HepG2 (cell line): ENCODE data around the gene TVP23A. TPM values are rescaled to one million over a fixed set of nuclear protein-coding genes. Genes with fewer than 3 reads are reported as not detected.
A peak's percentile ranks its signal among the peaks of the same experiment; 100 is the strongest.

ENCODE experiments used
- AKAP8 ChIP-seq: sonication (generic); formaldehyde crosslinking; IDR thresholded peaks from 2 replicates; pipeline ENCODE4 v1.5.1; 2020; ENCODE audit warnings: mild to moderate bottlenecking, missing genetic modification reagents
- BCL6 ChIP-seq: IDR thresholded peaks from 2 replicates; pipeline ENCODE4 v1.6.1; 2016; ENCODE audit warnings: missing genetic modification reagents, missing compliant biosample characterization
- DR1 ChIP-seq: sonication (generic); formaldehyde crosslinking; IDR thresholded peaks from 2 replicates; pipeline ENCODE4 v1.8.0; 2021; ENCODE audit warnings: mild to moderate bottlenecking, missing genetic modification reagents, inconsistent platforms
- KLF9 ChIP-seq: IDR thresholded peaks from 2 replicates; pipeline ENCODE4 v1.6.1; 2016; ENCODE audit warnings: low read depth
- MTF1 ChIP-seq: sonication (generic); formaldehyde crosslinking; IDR thresholded peaks from 2 replicates; pipeline ENCODE4 v1.5.0; 2020; ENCODE audit warnings: missing genetic modification reagents
- NR1H2 ChIP-seq: sonication (generic); formaldehyde crosslinking; IDR thresholded peaks from 2 replicates; pipeline ENCODE4 v1.8.1; 2022; ENCODE audit warnings: low read depth, missing genetic modification reagents, borderline replicate concordance
- RARG ChIP-seq: sonication (generic); formaldehyde crosslinking; IDR thresholded peaks from 2 replicates; pipeline ENCODE4 v1.4.0; 2020; ENCODE audit warnings: low read depth, mild to moderate bottlenecking, missing genetic modification reagents
- SATB2 ChIP-seq: sonication (generic); formaldehyde crosslinking; IDR thresholded peaks from 2 replicates; pipeline ENCODE4 v1.5.0; 2020; ENCODE audit warnings: missing genetic modification reagents
- SNRNP70 ChIP-seq: fragments of 200-400 bp; formaldehyde crosslinking; IDR thresholded peaks from 2 replicates; pipeline ENCODE4 v1.6.1; 2017; ENCODE audit warnings: mild to moderate bottlenecking, low read depth, low read length, moderate library complexity
- ZNF12 ChIP-seq: sonication (generic); formaldehyde crosslinking; IDR thresholded peaks from 2 replicates; pipeline ENCODE4 v1.5.0; 2020; ENCODE audit warnings: missing genetic modification reagents
- ZNF253 ChIP-seq: sonication (generic); formaldehyde crosslinking; IDR thresholded peaks from 2 replicates; pipeline ENCODE4 v1.8.0; 2022; ENCODE audit warnings: mild to moderate bottlenecking, missing genetic modification reagents, borderline replicate concordance
- ZNF354B ChIP-seq: sonication (generic); formaldehyde crosslinking; IDR thresholded peaks from 2 replicates; pipeline ENCODE4 v1.8.0; 2022; ENCODE audit warnings: mild to moderate bottlenecking, missing genetic modification reagents
- ZZZ3 ChIP-seq: sonication (generic); formaldehyde crosslinking; IDR thresholded peaks from 2 replicates; pipeline ENCODE4 v1.4.0; 2020; ENCODE audit warnings: missing genetic modification reagents, mild to moderate bottlenecking, borderline replicate concordance
- polyA plus RNA-seq, 8 experiments: library from polyadenylated mRNA; depleted of rRNA in 3 of 8; stranded (reverse) in 7 of 8; unstranded in 1 of 8; fragments of >200 nt; fragmentation: Illumina TruSeq in 4 of 8; extraction: Trizol in 4 of 8; gene quantifications; 2 replicates each; pipeline versions ENCODE4 v1.2.1 to v1.2.3, GENCODE V29; 2011 to 2016; ENCODE audit warnings: low read depth in 4 of 8, missing spikeins in 1 of 8, mixed read lengths in 1 of 8; ENCODE audit not compliant: insufficient read depth in 1 of 8
- total RNA-seq, 5 experiments: library from RNA; depleted of rRNA; stranded (reverse); fragments of >200 nt; fragmentation: Illumina TruSeq; extraction: Trizol; gene quantifications; 2 replicates each; pipeline ENCODE4 v1.2.3, GENCODE V29; 2016; ENCODE audit warnings: low read depth in 1 of 5
- TF ChIP-seq, protein P1 (sequence below): sonication (generic); formaldehyde crosslinking; IDR thresholded peaks from 2 replicates; pipeline ENCODE4 v1.5.1; 2020; ENCODE audit warnings: missing genetic modification reagents, mild to moderate bottlenecking, borderline replicate concordance
- TF ChIP-seq, protein P2 (sequence below): sonication (generic); formaldehyde crosslinking; IDR thresholded peaks from 2 replicates; pipeline ENCODE4 v1.5.0; 2020; ENCODE audit warnings: mild to moderate bottlenecking, missing genetic modification reagents, borderline replicate concordance
- TF ChIP-seq, protein P3 (sequence below): sonication (generic); formaldehyde crosslinking; IDR thresholded peaks from 2 replicates; pipeline ENCODE4 v1.4.0; 2020; ENCODE audit warnings: missing genetic modification reagents
- TF ChIP-seq, protein P4 (sequence below): sonication (generic); formaldehyde crosslinking; IDR thresholded peaks from 2 replicates; pipeline ENCODE4 v1.5.1; 2020; ENCODE audit warnings: missing genetic modification reagents, mild to moderate bottlenecking, borderline replicate concordance
- TF ChIP-seq, protein P5 (sequence below): sonication (generic); formaldehyde crosslinking; conservative IDR thresholded peaks from 2 replicates; pipeline ENCODE4 v1.8.1; 2023; ENCODE audit warnings: missing genetic modification reagents

Gene TVP23A
- total and polyA plus RNA-seq, 2 of the 13 experiments (the other 11 are each of a cell fraction or from before 2014, with no cell fraction given), result not detected

DNA sequence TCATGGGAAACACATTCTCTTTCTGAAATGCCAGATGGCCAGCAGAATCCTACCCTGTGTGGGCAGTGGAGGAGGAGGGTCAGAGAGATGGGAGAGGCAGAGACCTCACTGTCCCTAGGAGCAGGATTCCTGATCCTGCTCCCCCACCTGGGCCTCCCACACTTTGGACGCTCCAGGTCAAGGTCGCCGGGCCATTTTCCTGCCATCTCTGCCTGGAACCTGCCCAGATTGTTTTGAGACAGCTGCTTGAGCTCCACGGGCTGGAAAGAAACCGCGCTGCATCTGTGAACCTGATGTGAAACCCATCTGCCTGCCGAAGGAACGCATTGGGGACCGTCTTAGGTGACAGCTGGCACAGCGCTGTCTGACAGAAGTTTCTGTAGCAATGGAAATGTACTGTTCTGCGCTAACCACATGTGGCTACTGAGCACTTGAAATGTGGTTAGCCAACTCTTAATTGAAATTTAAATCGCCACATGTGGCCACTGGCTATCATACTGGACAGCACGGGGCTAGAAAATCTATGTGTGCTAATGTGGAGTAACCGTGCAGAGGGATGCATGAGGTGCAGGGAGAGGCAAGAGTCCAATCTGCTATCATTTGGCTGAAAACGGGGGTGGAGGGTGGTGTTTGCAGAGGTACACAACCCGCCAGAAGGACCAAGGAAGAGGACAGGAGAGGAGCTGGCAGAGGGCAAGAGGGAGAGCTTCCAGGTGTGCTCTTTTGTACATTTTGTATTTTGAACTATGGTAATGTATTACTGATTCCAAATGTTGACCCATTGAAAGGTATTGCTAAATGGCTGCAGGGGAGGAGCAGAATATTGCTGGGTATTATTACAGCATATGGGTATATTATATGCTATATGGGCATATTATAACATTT lies 90.3 kb downstream of the TVP23A start (continued):
- TF ChIP-seq, protein P1, sequence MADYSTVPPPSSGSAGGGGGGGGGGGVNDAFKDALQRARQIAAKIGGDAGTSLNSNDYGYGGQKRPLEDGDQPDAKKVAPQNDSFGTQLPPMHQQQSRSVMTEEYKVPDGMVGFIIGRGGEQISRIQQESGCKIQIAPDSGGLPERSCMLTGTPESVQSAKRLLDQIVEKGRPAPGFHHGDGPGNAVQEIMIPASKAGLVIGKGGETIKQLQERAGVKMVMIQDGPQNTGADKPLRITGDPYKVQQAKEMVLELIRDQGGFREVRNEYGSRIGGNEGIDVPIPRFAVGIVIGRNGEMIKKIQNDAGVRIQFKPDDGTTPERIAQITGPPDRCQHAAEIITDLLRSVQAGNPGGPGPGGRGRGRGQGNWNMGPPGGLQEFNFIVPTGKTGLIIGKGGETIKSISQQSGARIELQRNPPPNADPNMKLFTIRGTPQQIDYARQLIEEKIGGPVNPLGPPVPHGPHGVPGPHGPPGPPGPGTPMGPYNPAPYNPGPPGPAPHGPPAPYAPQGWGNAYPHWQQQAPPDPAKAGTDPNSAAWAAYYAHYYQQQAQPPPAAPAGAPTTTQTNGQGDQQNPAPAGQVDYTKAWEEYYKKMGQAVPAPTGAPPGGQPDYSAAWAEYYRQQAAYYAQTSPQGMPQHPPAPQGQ (CRISPR knock-in tag), result no peak
- peak; percentile 62 for TF ChIP-seq BCL6
- no peak for TF ChIP-seq KLF9 (CRISPR knock-in tag)
- TF ChIP-seq, protein P2, sequence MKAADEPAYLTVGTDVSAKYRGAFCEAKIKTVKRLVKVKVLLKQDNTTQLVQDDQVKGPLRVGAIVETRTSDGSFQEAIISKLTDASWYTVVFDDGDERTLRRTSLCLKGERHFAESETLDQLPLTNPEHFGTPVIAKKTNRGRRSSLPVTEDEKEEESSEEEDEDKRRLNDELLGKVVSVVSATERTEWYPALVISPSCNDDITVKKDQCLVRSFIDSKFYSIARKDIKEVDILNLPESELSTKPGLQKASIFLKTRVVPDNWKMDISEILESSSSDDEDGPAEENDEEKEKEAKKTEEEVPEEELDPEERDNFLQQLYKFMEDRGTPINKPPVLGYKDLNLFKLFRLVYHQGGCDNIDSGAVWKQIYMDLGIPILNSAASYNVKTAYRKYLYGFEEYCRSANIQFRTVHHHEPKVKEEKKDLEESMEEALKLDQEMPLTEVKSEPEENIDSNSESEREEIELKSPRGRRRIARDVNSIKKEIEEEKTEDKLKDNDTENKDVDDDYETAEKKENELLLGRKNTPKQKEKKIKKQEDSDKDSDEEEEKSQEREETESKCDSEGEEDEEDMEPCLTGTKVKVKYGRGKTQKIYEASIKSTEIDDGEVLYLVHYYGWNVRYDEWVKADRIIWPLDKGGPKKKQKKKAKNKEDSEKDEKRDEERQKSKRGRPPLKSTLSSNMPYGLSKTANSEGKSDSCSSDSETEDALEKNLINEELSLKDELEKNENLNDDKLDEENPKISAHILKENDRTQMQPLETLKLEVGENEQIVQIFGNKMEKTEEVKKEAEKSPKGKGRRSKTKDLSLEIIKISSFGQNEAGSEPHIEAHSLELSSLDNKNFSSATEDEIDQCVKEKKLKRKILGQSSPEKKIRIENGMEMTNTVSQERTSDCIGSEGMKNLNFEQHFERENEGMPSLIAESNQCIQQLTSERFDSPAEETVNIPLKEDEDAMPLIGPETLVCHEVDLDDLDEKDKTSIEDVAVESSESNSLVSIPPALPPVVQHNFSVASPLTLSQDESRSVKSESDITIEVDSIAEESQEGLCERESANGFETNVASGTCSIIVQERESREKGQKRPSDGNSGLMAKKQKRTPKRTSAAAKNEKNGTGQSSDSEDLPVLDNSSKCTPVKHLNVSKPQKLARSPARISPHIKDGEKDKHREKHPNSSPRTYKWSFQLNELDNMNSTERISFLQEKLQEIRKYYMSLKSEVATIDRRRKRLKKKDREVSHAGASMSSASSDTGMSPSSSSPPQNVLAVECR (CRISPR knock-in tag), result peak; percentile 47; the same call in 1 of the 2 replicates
- TF ChIP-seq ZZZ3 (CRISPR knock-in tag), result no peak
- no peak for TF ChIP-seq RARG (CRISPR knock-in tag)
- no peak for TF ChIP-seq DR1 (CRISPR knock-in tag)
- TF ChIP-seq, protein P3, sequence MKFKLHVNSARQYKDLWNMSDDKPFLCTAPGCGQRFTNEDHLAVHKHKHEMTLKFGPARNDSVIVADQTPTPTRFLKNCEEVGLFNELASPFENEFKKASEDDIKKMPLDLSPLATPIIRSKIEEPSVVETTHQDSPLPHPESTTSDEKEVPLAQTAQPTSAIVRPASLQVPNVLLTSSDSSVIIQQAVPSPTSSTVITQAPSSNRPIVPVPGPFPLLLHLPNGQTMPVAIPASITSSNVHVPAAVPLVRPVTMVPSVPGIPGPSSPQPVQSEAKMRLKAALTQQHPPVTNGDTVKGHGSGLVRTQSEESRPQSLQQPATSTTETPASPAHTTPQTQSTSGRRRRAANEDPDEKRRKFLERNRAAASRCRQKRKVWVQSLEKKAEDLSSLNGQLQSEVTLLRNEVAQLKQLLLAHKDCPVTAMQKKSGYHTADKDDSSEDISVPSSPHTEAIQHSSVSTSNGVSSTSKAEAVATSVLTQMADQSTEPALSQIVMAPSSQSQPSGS (CRISPR knock-in tag), result no peak
- TF ChIP-seq MTF1 (CRISPR knock-in tag), result no peak
- TF ChIP-seq, protein P4, sequence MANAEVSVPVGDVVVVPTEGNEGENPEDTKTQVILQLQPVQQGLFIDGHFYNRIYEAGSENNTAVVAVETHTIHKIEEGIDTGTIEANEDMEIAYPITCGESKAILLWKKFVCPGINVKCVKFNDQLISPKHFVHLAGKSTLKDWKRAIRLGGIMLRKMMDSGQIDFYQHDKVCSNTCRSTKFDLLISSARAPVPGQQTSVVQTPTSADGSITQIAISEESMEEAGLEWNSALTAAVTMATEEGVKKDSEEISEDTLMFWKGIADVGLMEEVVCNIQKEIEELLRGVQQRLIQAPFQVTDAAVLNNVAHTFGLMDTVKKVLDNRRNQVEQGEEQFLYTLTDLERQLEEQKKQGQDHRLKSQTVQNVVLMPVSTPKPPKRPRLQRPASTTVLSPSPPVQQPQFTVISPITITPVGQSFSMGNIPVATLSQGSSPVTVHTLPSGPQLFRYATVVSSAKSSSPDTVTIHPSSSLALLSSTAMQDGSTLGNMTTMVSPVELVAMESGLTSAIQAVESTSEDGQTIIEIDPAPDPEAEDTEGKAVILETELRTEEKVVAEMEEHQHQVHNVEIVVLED (CRISPR knock-in tag), result no peak; the same call in 1 of the 2 replicates
- 0 out of 2 replicates have a peak, but pooled peaks have one; percentile 74 for TF ChIP-seq AKAP8 (CRISPR knock-in tag)
- TF ChIP-seq, protein P5, sequence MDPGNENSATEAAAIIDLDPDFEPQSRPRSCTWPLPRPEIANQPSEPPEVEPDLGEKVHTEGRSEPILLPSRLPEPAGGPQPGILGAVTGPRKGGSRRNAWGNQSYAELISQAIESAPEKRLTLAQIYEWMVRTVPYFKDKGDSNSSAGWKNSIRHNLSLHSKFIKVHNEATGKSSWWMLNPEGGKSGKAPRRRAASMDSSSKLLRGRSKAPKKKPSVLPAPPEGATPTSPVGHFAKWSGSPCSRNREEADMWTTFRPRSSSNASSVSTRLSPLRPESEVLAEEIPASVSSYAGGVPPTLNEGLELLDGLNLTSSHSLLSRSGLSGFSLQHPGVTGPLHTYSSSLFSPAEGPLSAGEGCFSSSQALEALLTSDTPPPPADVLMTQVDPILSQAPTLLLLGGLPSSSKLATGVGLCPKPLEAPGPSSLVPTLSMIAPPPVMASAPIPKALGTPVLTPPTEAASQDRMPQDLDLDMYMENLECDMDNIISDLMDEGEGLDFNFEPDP (CRISPR knock-in tag), result no peak
- no peak for TF ChIP-seq NR1H2
- no peak for TF ChIP-seq SNRNP70
- no peak for TF ChIP-seq SATB2 (CRISPR knock-in tag)
- TF ChIP-seq ZNF354B (CRISPR knock-in tag), result no peak
- TF ChIP-seq ZNF253, result no peak
- TF ChIP-seq ZNF12 (CRISPR knock-in tag), result no peak
